OCI-LY1 (cell line): ENCODE results near the gene PARD3.

ENCODE experiments used
- CTCF ChIP-seq: fragments of 200-600 bp; sonication (generic), shearing (Covaris generic); IDR thresholded peaks from 2 replicates; pipeline ENCODE4 v1.5.1; 2017; ENCODE audit warnings: mild to moderate bottlenecking, antibody characterized with exemption, low read length, moderate library complexity, mixed read lengths
- EZH2 ChIP-seq: fragments of 200-600 bp; sonication (generic), shearing (Covaris generic); IDR thresholded peaks from 2 replicates; pipeline ENCODE4 v1.8.0; 2017; ENCODE audit warnings: borderline replicate concordance, mixed run types, mild to moderate bottlenecking, antibody characterized with exemption, low read length, moderate library complexity, mixed read lengths

GRCh38 chr10:34495938-34496337 lies 319.2 kb downstream of the PARD3 start:
- TF ChIP-seq CTCF (no peak), EZH2 (no peak)
